MM.1S (cell line): ENCODE data around the gene PTGIS.

Experiments used
- DNase-seq: peaks from one replicate; pipeline ENCODE4 v3.0.0-alpha.2; 2015
- H2AFZ ChIP-seq: fragments of 300-600 bp; sonication (generic); 2 replicates; pipeline ENCODE4 v1.6.0; 2016; ENCODE audit warnings: antibody characterized with exemption, low read length
- H3F3A ChIP-seq: fragments of 300-600 bp; sonication (generic); 2 replicates; pipeline ENCODE4 v1.6.1; 2016; ENCODE audit warnings: mild to moderate bottlenecking, antibody characterized with exemption, low read length, moderate library complexity, mixed read lengths; ENCODE audit not compliant: insufficient read depth
- H3K27ac ChIP-seq: fragments of 300-600 bp; sonication (generic); 2 replicates; pipeline ENCODE4 v1.5.1; 2016; ENCODE audit warnings: mild to moderate bottlenecking, low read length
- H3K27me3 ChIP-seq: fragments of 300-600 bp; sonication (generic); replicated peaks from 2 replicates; pipeline ENCODE4 v1.6.0; 2016; ENCODE audit warnings: low read length; ENCODE audit not compliant: insufficient read depth
- H3K36me3 ChIP-seq: fragments of 300-600 bp; sonication (generic); replicated peaks from 2 replicates; pipeline ENCODE4 v1.6.1; 2016; ENCODE audit warnings: mild to moderate bottlenecking, low read length, mixed read lengths; ENCODE audit not compliant: insufficient read depth
- H3K4me1 ChIP-seq: fragments of 300-600 bp; sonication (generic); 2 replicates; pipeline ENCODE4 v1.6.1; 2016; ENCODE audit warnings: low read length, mixed read lengths
- H3K4me2 ChIP-seq: fragments of 300-600 bp; sonication (generic); 2 replicates; pipeline ENCODE4 v1.6.0; 2016; ENCODE audit warnings: low read depth, low read length
- H3K4me3 ChIP-seq: fragments of 300-600 bp; sonication (generic); 2 replicates; pipeline ENCODE4 v1.5.1; 2016; ENCODE audit warnings: low read length, mixed read lengths
- H3K79me2 ChIP-seq: fragments of 300-600 bp; sonication (generic); 2 replicates; pipeline ENCODE4 v1.6.1; 2016; ENCODE audit warnings: mixed run types, low read length, mixed read lengths
- H3K9ac ChIP-seq: fragments of 300-600 bp; sonication (generic); 2 replicates; pipeline ENCODE4 v1.6.1; 2016; ENCODE audit warnings: low read length, mixed read lengths
- H3K9me2 ChIP-seq: fragments of 300-600 bp; sonication (generic); replicated peaks from 2 replicates; pipeline ENCODE4 v1.6.1; 2016; ENCODE audit warnings: mild to moderate bottlenecking, low read length, mixed read lengths; ENCODE audit not compliant: insufficient read depth
- H3K9me3 ChIP-seq: fragments of 300-600 bp; sonication (generic); replicated peaks from 2 replicates; pipeline ENCODE4 v1.6.1; 2016; ENCODE audit warnings: mild to moderate bottlenecking, low read length, mixed read lengths; ENCODE audit not compliant: insufficient read depth
- H4K20me1 ChIP-seq: fragments of 300-600 bp; sonication (generic); 2 replicates; pipeline ENCODE4 v1.6.1; 2016; ENCODE audit warnings: mild to moderate bottlenecking, low read length, moderate library complexity, mixed read lengths; ENCODE audit not compliant: insufficient read depth
- CTCF ChIP-seq: fragments of 300-600 bp; sonication (generic); IDR thresholded peaks from 2 replicates; pipeline ENCODE4 v1.5.1; 2016; ENCODE audit warnings: antibody characterized with exemption, low read length, mixed read lengths
- EZH2 ChIP-seq: fragments of 300-600 bp; sonication (generic); optimal IDR thresholded peaks from 2 replicates; pipeline ENCODE3; 2017; ENCODE audit warnings: low read depth, mild to moderate bottlenecking, antibody characterized with exemption, low read length, mixed read lengths
- EZH2phosphoT487 ChIP-seq: fragments of 300-600 bp; sonication (generic); IDR thresholded peaks from 2 replicates; pipeline ENCODE4 v1.6.1; 2018; ENCODE audit warnings: antibody characterized with exemption, low read length

PTGIS gene

DNA sequence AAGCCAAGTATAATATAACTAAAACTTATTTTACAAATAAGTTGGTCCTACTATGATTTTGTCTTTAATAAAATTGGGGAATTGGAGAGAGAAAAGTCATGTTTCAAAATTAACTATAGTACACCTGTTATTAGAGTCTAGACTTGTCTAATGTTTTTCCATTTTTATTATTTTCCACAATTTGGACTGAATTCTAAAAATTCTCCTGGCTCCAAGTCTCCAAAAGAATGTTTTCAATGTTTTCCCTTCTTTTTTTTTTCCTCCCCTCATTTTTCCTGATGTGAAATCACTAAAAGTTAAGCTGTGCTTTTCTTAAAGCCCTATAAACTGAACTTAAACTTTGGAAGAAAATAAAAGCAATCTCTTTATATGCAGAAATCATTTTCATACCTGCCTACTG is 11.3 kb downstream of the PTGIS start:
- Histone ChIP-seq H3K79me2 (no peaks in the 10 kb centered on the region), H3K27ac (no peak overlapping the region), H3F3A (no peaks in the 10 kb centered on the region), H3K9me3 (no peaks in the 10 kb centered on the region), H3K9ac (no peak overlapping the region), H4K20me1 (no peaks in the 10 kb centered on the region), H3K4me2 (no peak overlapping the region), H3K4me3 (no peak overlapping the region), H3K36me3 (no peaks in the 10 kb centered on the region), H3K9me2 (no peaks in the 10 kb centered on the region), H2AFZ (no peak overlapping the region), H3K4me1 (no peaks in the 10 kb centered on the region), H3K27me3 (peaks cover 10% of the 10 kb centered on the region; the same call in 1 of the 2 replicates)
- no peak for TF ChIP-seq EZH2
- TF ChIP-seq CTCF: no peak
- no peak for TF ChIP-seq EZH2phosphoT487
- DNase-seq: no peak

GRCh38 chr20:49549801-49550551 is 18.0 kb downstream of the PTGIS start:
- Histone ChIP-seq H3K9me3 (no peaks in the 10 kb centered on the region), H3K4me1 (peaks cover 10% of the 10 kb centered on the region; the same call in 1 of the 2 replicates), H4K20me1 (no peaks in the 10 kb centered on the region), H2AFZ (no peak overlapping the region), H3K27me3 (no peaks in the 10 kb centered on the region), H3K79me2 (no peaks in the 10 kb centered on the region), H3K27ac (no peak overlapping the region), H3K9me2 (no peaks in the 10 kb centered on the region), H3K4me3 (no peak overlapping the region), H3K36me3 (no peaks in the 10 kb centered on the region), H3K4me2 (0 out of 2 replicates have a peak overlapping the region, but pooled peaks have one; percentile 6), H3K9ac (no peak overlapping the region), H3F3A (no peaks in the 10 kb centered on the region)
- TF ChIP-seq CTCF (no peak), EZH2 (no peak), EZH2phosphoT487 (no peak)
- DNase-seq: peak; percentile 14

DNA sequence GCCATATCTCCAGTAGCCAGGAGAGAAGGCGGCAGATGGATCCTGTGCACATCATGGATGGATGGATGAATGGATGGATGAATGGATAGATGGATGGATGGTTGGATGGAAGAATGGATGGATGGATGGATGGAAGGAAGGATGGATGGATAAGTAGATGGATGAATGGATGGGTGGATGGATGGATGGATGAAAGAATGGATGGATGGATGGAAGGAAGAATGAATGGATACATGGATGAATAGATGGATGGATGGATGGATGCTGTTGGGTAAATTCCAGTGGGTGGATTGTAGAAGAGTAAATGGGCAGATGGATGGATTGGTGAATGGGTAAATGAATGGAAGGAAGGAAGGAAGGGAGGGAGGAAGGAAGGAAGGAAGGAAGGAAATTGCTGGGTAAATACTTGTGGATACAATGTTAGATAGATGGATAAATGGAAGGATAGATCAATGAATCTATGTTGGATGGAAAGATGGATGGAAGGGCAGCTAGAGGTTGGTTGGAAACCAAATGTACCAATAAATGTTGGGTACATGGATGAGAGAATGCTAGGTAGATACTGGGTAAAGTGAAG is 19.5 kb downstream of the PTGIS start:
- no peak overlapping the region for H3K9ac ChIP-seq
- DNase-seq: no peak
- no peaks in the 10 kb centered on the region for H3K9me3 ChIP-seq
- H4K20me1 ChIP-seq: no peaks in the 10 kb centered on the region
- no peak overlapping the region for H3K27ac ChIP-seq
- no peaks in the 10 kb centered on the region for H3K36me3 ChIP-seq
- no peak overlapping the region for H3K4me2 ChIP-seq
- no peak overlapping the region for H3K4me3 ChIP-seq
- no peak for TF ChIP-seq EZH2
- no peak for TF ChIP-seq CTCF
- no peak for TF ChIP-seq EZH2phosphoT487
- H3K79me2 ChIP-seq: no peaks in the 10 kb centered on the region
- peaks cover 10% of the 10 kb centered on the region; the same call in 1 of the 2 replicates for H3K4me1 ChIP-seq
- H3K9me2 ChIP-seq: no peaks in the 10 kb centered on the region
- no peaks in the 10 kb centered on the region for H3K27me3 ChIP-seq
- no peak overlapping the region for H2AFZ ChIP-seq
- no peaks in the 10 kb centered on the region for H3F3A ChIP-seq
